Stromal cell of bone marrow (primary cell): ENCODE data around the gene GBP5.
"Not testable (repeated sequence)": the region's sequence is repeated elsewhere in the genome, so short reads cannot be mapped to it uniquely, and the experiment has no call there.

ENCODE experiments used
- DNase-seq: peaks from one replicate; pipeline ENCODE4 v3.0.0-alpha.2; 2012; ENCODE audit warnings: low read depth

GBP5 gene

DNA sequence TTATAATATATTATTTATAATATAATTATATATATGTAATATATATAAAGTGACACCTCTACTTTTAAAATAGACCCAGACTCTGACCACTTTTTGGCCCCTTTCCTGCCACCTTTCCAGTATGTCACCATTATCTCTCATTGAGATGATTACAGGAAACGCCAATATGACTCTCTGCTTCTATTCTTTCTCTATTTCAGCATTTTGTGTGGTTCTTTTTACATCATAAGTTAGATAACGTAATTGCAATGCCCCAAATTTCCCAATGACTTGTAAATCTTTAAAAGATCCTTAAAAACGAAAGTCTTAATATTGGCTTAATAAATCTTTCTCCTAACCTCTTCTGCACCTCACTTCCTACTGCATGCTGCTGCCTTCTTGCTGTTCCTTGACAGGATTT lies 8.1 kb upstream of the GBP5 start:
- DNase-seq: no peak

DNA sequence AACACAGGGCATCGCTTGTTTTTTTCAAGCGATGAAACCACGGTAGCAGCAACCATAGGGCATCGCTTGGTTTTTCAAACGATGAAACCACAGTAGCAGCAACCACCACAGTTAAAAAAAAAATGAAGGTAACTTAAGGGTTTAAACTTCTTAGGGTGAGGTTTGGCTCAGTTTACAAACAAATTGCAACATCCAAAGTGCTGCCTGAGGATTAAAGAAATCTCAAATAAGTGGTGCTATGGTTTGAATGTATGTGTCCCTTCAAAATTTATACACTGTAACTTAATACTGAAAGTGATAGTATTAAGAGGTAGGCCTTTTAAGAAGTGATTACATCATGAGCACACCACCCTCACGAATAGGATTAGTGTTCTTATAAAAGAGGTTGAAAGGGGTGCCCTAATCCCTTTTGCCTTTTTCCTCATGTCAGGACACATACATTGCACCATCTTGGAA lies 6.4 kb upstream of the GBP5 start:
- DNase-seq: no peak

- no peak for DNase-seq
Observed at GRCh38 chr1:89277725-89278124, 5.1 kb upstream of the GBP5 start.

- DNase-seq: no peak
Observed at GRCh38 chr1:89276690-89277089, 4.0 kb upstream of the GBP5 start.

GRCh38 chr1:89274411-89274857 lies 1.8 kb upstream of the GBP5 start:
- DNase-seq: peak; percentile 61

DNA sequence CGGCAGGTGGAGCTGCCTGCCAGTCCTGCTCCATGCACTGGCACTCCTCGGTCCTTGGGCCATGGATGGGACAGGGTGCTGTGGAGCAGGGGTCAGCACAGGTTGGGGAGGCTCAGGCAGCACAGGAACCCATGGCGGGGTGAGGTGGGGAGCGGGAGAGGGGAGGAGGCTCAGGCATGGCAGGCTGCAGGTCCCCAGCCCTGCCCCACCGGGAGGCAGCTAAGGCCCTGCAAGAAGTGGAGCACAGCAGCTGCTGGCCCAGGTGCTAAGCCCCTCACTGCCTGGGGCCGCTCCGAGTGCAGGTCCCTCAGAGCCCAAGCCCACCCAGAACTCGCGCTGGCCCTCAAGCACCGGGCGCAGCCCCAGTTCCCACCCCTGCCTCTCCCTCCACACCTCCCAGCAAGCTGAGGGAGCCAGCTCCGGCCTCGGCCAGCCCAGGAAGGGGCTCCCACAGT lies 691 bp upstream of the GBP5 start:
- no peak for DNase-seq

GRCh38 chr1:89271341-89272015 lies 1.2 kb downstream of the GBP5 start:
- peak; percentile 79 for DNase-seq

- DNase-seq: no peak
Observed at GRCh38 chr1:89270423-89270822, 2.2 kb downstream of the GBP5 start.

GRCh38 chr1:89269277-89269676 lies 3.4 kb downstream of the GBP5 start:
- DNase-seq: no peak

DNA sequence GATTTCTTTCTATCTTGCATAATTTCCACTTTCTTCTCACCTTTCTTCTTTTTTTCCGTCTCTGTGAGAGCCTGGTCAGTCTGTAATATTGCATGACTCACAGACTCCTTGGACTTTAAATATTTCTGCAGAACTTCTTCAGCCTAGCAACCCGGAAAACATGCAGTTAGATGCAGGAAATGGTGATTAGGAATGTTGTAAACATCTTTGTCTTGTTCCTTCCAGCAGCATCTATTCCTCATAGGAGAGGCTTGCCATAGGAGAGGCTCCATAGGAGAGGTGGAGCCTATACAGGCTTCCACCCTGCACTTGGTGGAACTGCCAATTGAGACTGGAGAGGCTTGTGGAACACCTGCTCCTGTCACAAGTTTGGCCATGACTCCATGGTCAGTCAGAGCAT lies 10.0 kb downstream of the GBP5 start:
- no peak for DNase-seq

- no peak for DNase-seq
Observed at GRCh38 chr1:89261926-89262515, 10.6 kb downstream of the GBP5 start.

DNA sequence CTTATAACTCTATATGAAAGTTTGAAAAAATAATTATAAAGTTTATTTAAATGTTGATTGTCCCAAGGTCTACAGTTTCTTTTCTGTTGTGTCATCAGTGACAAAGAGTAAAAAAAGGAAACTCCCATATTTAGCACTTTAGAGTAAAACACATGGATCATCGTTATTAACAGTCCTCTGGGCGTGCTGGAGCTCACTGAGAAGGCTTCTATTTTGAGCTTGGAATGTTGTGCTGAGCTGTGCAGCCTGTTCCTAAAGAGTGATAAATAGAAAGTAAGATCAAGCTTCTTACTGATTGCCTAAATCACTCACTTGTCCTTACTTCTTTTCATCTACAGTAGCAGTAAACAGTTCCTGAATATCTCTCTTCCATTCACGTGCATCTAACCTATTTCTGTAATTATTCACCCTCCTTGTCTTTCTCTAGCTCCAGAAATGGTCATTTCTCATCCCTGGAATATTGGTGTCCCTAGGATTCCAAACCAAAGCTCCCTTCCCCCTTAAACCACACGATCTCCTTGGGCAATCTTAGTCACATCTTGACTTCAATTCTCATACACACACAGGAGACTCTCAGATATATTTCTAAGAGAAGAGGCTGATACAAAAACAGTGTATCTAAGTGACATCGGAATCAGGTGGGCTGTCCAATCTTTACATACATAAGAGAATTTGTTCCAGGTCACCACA lies 11.9 kb downstream of the GBP5 start:
- no peak for DNase-seq

DNA sequence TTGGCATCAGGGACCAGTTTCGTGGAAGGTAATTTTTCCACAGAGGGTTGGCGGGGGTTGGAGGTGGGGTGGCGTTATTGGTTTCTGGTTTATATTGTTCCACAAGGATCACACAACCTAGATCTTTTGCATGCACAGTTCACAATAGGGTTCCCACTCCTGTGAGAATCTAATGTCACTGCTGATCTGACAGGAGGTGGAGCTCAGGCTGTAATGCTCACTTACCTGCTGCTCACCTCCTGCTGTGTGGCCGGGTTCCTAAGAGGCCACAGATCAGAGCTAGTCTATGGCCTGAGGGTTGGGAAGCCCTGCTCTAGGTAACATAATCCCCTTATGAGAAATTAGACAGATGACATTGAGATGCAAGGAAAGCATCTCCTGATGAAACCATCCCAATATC lies 12.6 kb downstream of the GBP5 start:
- no peak for DNase-seq

GRCh38 chr1:89259283-89259971 lies 13.2 kb downstream of the GBP5 start:
- no peak for DNase-seq

DNA sequence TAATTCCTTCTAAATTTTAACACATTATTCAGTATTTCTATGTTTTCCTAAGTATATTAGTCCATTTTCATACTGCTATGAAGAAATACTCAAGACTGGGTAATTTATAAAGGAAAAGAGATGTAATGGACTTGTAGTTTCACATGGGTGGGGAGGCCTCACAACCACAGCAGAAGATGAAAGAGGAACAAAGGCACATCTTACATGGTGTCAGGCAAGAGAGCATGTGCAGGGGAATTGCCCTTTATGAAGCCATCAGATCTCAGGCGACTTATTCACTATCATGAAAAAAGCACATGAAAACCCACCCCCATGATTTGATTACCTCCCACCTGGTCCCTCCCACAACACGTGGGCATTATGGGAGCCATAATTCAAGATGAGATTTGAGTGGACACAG lies 15.6 kb downstream of the GBP5 start:
- no peak for DNase-seq

- not testable (repeated sequence) for DNase-seq
Observed at GRCh38 chr1:89255581-89255980, 17.1 kb downstream of the GBP5 start.

- no peak for DNase-seq
Observed at GRCh38 chr1:89254658-89255287, 17.9 kb downstream of the GBP5 start.

DNA sequence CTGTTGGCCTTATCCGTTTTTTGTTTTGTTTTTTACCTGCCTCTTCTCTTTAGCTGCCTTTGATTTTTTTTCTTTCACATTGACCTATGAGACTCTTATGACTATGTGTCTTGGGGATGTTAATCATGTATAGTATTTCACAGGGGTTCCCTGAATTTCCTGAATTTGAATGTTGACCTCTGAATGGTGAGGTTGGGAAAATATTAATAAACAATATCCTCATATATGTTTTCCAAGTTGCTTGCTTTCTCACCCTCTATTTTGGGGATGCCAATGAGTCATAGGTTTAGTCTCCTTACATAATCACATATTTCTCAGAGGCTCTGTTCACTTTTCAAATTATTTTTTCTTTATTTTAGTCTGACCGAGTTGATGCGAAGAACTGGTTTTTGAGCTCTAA lies 29.6 kb downstream of the GBP5 start:
- DNase-seq: no peak
